NCI-H748 (cell line): ENCODE results near the gene ASCC2.
A peak's percentile ranks its signal among the peaks of the same experiment; 100 is the strongest.
"Not testable (repeated sequence)": the region's sequence is repeated elsewhere in the genome, so short reads cannot be mapped to it uniquely, and the experiment has no call there.

ENCODE experiments used
- DNase-seq: peaks from one replicate; lab custom pipeline; 2025; ENCODE audit not compliant: unreplicated experiment; lab: John Stamatoyannopoulos, UW

The ASCC2 gene, protein sequence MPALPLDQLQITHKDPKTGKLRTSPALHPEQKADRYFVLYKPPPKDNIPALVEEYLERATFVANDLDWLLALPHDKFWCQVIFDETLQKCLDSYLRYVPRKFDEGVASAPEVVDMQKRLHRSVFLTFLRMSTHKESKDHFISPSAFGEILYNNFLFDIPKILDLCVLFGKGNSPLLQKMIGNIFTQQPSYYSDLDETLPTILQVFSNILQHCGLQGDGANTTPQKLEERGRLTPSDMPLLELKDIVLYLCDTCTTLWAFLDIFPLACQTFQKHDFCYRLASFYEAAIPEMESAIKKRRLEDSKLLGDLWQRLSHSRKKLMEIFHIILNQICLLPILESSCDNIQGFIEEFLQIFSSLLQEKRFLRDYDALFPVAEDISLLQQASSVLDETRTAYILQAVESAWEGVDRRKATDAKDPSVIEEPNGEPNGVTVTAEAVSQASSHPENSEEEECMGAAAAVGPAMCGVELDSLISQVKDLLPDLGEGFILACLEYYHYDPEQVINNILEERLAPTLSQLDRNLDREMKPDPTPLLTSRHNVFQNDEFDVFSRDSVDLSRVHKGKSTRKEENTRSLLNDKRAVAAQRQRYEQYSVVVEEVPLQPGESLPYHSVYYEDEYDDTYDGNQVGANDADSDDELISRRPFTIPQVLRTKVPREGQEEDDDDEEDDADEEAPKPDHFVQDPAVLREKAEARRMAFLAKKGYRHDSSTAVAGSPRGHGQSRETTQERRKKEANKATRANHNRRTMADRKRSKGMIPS

DNA sequence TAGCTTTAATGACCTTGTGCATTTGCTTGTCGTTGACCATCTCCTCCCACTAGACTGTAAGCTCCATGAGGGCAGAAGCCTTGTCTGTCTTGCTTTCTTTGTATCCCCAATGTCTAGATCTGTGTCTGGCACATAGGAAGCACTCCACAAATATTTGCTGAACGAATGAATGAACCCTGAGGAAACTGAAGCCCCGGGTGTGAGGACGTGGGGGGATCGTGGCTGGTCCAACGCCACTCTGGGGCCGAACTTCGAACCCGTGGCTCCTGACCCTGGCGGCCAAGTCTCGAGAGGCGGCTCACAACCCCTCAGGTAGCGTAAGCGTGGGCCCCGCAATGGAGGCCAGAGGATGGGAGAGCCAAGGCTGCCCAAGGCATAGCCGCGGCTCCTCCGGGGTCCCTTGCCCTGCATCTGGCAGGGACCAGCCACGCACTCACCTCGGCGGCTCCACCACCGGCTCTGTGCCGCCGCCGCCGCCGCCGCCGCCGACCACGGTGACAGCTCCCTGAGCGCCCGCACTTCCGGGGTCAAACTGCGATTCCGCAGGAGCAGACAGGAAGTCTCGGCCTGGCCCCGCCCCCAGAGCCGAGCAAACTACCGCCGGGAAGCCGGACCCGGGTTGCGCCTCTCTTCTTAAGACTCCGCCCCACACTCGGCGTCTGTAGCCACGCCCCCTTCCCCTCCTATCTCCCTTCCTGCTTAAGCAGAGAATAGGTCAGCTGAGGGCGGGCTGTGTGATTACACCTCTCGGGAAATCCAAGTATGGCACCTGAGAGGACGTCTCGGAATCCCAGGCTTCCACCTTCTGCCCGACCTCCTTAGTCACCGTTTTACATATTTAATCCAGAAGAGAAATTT, at the start of gene ASCC2:
ASCC2 (minus strand) TSS at position 534 of the 858 bp plus-strand sequence. CDS start 5,949 bp downstream, outside the sequence.
- peak; percentile 97 for DNase-seq

DNA sequence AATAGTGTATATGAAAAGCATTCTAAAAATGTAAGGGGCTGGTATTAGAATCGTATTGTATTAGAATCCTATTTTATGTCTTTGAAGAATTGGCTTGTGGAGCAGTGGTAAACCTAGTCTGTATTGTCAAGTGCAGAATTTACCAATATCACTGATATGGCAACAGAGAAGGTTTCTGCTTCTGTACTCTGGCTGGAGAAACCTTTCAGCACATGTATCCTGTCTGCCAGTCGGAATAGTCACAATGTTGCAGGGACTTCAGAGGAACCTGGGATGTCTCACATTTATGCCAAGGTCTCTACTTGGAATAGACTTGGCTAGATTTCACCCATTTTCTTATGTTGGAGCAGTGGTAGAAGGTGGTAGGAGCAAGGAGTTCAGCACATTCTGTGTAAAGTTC, 49.3 kb upstream of the ASCC2 start:
- no peak for DNase-seq

DNA sequence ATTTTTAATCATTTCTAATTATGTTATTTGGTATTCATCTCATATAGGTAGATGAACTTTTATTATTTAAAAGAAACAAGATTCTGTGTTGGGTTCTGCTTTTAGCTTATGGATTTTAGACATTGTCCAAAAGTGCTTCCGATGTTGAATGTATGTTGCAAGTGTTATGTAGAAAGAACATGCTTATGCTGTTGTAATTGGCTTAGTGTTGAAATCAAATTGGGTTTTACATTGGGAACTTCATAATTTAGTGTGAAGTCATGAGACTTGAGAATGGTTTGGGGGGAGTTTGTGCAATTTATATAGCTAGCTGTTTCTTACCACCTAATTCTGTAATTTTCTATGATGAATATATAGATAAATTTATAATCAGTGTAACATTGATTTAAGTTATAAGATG, 48.5 kb upstream of the ASCC2 start:
- no peak for DNase-seq

DNA sequence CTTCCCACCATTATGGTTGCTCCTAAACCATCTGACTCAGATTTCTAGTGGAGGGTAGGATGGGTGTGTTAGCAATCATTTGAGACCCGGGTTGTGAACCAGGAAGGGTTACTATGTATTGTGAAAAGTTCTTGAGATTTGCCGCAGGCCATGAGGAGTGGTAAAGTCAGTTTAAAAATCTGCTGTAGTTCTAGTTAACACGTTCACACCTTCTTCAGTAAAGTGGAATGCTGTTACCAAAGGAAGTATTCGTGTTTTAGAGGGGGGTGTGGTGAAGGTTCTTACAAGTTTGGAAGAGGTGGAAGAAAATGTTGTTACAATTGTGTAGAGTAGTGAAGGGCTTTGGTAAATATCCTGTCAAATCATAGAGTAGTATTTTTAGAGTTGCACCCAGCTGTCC, 47.5 kb upstream of the ASCC2 start:
- DNase-seq, result no peak

DNA sequence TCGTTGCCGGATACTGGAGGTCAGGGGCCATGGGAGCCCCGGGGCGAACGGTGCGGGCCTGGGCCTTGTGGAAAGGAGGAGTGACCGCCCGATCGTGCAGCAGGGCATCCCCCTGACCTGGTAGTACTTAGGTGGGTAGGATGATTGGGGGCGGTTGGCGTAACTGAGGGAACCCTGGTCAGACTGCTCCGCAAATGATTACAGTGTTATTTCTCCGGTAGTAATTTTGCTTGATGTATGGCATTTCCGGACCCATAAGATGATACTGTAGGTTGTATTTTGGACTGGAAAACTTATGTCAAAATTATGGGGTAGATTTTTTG, 45.7 kb upstream of the ASCC2 start:
- no peak for DNase-seq

DNA sequence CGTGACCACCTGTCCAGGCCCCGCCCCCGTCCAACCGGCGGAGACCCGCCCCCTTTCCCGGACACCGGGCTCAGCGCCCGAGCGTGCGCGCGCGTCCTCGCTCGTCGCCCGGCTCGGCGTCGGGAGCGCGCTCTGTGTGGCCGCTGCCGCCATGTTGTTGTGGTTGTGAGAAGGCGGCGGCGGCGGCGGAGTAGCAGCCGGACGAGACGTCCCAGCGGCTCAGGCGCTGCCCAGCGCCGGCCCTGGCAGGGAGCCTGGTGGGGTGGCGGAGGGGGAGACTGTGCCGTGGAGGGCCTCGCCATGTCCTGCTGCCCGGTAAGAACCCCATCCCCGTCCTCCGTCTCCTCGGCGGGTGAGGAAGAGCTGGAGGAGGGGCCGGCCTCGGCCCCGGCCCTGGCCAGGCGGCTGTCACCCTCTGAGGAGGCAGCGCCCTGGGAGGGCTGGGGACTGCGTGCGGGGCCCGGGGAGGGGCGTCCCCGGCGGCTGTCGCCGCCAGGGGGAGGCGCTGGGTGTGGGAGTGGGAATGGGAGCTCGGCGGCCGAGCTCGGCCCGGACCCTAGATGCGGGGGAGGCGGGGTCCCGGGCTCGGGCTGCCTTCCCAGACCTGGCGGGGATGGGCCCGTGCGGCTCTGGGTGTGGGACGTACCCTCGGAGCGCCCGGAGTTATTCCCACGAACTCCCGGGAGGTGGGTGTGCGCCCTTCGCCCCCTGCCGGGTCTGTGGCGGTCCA, 45.1 kb upstream of the ASCC2 start, which contains the start of gene MTMR3:
MTMR3 (plus strand) TSS at position 130 of the 730 bp plus-strand sequence. CDS start 87,886 bp downstream, outside the sequence.
- peak; percentile 85 for DNase-seq

DNA sequence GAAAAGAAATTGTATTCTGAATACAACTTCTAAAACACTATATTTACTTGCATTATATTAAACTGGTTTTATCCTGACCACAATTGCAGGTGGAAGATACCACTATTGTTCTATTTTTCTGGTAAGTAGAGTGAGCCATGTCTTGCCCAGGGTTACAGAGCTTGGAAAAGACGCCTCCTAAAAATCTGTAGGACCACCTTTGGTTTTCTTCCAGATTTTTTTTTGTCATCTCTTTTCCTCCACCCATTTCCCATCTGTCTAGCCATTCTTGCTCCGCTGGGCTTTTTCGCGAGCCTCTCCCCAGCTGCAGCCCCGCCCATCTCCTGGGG, 44.6 kb upstream of the ASCC2 start:
- DNase-seq, result no peak

DNA sequence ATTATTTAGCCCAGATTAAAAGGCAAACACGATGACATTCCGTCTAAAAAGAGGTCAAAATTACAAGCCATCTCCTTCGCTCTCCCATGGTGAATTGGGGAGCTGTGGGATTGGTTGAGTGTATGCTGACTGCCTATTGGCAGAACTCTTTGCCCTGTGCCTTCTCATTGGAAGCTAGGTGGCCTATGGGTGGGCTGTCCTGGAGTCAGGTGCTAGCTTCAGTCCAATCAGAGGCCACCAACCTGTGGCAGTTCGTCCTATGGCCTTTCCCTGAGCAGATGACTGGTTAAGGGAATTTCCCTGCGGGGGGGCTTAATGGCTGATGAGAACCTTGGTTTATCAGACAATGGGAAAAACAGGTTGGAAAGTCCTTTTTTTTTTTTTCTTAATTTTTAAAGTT, 41.7 kb upstream of the ASCC2 start:
- DNase-seq, result no peak

DNA sequence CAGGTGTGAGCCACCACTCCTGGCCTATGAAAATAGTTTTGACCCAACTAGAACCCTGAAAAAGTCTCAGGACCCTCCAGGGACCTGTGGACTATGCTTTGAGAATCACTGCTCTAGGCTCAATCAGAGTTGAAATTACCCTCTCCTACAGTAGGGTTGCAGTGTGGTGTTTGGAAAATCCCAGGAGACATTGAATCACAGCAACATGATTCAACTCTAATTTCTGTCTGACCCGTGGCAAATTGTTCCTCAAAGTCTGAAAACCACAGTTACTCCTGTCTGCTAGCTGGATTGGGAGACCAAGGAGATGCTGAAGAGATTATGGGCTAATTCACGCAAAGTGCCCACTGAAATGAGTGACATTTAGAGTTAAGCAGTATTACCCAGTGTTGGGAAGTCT, 39.5 kb upstream of the ASCC2 start:
- DNase-seq, result no peak

DNA sequence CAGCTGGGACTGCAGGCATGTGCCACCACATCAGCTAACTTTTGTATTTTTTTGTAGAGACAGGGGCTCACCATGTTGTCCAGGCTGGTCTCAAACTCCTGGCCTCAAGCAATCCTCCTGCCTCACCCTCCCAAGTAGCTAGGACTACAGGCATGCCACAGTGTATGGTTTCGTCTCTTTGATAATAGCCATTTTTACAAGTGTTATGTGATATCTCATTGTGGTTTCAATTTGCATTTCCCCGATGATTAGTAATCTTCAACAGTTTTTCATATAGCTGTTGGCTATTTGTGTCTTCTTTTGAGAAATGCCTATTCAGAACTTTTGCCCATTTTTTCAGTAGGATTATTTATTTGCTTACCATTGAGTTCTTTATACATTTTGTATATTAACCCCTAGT, 35.9 kb upstream of the ASCC2 start:
- DNase-seq, result no peak

DNA sequence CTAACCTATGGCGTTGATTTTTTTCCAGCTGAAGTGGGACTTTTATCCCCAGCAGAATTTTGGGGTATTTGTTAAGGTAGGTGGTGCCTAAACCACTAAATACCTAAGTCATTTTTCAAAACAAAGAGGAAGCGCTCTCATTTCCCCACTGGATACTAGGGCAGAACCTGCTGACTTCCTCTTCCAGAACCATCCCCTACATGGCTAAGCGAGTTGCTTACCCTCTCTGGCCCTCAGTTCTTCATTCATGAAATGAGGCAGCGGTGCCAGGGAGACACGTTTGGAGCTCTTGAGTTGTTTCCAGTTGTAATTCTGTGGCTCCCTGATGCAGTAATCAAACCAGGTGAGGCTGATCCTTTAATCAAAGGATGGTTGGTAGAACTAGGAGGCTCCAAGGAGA, 34.9 kb upstream of the ASCC2 start:
- DNase-seq, result no peak

DNA sequence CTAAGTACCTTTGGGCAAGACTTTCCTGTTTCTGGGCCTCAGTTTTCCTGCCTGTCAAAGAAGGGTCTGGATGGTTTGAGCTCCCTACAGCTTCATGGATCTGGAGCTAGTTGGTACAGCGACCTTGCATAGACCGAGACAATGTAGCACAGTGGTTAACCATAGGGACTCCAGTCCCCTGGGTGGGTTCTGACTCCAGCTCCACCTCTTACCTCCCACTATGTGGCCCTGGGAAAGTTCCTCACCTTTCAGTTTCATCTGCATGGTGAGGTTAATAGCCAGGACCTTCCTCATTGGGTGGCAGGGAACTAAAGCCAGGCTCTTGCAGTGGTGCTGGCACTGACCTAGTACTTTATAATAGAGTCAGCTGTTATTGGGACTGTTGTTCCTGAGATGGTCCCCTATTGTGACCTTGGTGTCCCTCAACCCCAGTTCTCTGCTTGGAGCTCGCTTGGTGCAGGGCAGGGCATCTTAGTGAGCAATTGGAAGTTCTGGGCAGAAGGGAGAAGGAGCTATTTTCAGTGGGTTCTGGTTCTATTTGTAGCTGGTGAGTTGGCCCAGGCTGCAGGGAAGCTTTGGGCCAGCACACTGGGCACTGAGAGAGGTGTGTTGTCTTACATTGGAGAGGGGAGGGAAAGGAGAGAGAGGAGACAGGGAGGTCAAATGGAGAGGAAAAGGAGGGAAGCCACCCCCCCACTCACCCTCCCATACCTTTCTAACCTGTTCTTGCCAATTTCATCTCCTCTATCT, 34.2 kb upstream of the ASCC2 start:
- no peak for DNase-seq

DNA sequence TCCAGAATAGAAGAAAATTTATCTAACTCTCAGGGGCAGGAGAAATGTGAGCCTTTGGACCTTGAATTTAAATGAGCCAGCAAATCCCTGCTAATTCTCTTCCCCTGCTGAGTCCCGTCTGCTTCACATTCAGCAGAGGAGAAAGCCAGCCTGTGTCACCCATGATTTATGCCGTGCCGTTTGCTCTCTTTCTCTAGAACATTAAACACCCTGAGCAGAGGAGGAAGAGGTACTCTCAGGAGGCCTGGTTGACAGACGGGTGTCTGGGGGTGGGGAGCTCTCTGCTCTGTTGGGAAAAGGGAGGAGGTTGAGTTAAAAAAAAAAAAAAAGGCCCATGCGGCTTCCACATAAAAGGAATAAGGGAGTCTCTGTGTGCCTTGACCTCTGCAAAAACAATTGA, 33.6 kb upstream of the ASCC2 start:
- no peak for DNase-seq

DNA sequence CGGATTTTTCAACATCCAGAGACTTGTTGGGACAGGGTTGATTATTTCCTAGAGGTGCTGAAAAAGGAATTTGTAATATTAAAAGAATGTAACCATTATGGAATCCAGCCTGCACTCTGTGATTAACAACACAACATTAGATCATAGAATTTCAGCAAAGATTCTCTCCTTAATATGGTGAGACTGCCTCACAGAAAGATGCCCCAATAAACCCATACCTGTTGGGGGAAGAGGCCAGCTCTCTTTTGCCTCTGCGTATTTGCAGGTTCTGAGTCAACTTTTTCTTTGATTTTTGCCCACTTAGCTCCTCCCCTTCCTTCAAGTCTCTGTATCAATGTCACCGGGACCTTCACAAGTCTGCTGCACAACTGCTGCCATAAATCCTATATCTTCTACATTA, 32.5 kb upstream of the ASCC2 start:
- no peak for DNase-seq

DNA sequence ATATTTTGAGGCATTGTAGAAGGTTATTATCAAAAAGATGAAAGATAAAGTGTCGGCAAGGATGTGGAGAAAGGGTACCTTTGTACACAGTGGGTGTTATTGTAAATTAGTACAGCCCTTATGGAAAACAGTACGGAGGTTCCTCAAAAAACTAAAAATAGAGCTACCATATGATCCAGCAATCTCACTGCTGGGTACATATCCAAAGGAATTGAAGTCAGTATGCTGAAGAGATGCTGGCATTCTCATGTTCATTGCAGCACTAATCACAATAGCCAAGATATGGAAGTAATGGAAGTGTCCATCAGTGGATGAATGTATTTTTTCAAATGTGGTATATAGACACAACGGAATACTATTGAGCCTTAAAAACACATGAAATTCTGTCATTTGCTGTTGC, 29.8 kb upstream of the ASCC2 start:
- DNase-seq, result no peak

DNA sequence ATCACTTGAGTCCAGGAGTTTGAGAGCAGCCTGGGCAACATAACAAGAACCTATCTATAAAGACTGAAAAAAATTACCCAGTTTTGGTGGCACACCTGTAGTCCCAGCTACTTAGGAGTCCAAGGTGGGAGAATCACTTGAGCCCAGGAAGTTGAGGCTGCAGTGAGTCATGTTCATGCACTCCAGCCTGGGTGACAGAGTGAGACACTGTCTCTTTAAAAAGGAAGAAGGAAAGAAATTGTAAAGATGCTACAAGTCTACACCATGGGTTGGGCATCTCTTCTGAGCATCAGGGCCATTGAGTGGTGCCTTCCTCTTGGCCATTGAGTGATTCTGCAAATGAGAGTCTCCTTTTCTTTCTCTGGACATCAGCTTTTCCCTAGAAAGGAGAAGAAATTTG, 29.2 kb upstream of the ASCC2 start:
- no peak for DNase-seq

DNA sequence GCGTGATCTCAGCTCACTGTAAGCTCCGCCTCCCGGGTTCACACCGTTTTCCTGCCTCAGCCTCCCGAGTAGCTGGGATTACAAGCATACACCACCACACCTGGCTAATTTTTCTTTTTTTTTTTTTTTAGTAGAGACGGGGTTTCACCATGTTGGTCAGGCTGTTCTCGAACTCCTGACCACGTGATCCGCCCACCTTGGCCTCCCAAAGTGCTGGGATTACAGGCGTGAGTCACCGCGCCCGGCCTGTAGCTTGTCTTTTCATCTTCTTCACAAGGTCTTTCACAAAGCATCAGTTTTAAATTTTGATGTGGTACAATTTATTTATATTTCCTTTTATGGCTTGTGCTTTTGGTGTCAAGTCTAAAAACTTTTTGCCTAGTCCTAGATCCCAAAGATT, 27.5 kb upstream of the ASCC2 start:
- DNase-seq, result not testable (repeated sequence)

DNA sequence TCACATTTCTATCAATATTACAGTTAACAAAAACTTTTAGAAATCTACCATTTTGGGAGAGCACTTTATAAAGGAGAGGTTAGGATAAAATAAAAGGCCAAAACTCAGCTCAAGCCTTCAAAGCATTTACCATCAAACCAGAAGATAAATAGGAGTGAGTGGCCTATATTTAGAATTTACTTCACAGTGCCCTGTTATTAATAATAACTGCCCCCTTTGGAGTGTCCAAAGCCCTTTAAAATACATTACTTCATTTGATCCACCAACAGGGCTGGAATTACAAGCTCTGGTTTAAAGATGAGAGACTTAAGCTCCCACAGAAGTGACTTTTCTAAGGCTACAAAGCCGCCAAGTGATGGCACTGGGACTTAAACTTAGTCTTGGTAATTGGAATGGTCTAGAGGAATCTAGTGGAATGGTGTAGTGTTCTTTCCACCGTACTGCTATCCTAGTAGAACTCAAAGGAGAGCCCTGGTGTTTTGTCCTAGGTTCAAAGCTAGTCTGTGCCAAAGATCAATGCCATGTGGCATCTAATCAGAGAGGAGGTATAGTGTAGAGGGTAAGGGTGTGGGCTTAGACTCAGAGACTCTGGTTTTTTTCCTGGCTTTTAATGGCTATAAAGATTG, 23.7 kb upstream of the ASCC2 start:
- no peak for DNase-seq

DNA sequence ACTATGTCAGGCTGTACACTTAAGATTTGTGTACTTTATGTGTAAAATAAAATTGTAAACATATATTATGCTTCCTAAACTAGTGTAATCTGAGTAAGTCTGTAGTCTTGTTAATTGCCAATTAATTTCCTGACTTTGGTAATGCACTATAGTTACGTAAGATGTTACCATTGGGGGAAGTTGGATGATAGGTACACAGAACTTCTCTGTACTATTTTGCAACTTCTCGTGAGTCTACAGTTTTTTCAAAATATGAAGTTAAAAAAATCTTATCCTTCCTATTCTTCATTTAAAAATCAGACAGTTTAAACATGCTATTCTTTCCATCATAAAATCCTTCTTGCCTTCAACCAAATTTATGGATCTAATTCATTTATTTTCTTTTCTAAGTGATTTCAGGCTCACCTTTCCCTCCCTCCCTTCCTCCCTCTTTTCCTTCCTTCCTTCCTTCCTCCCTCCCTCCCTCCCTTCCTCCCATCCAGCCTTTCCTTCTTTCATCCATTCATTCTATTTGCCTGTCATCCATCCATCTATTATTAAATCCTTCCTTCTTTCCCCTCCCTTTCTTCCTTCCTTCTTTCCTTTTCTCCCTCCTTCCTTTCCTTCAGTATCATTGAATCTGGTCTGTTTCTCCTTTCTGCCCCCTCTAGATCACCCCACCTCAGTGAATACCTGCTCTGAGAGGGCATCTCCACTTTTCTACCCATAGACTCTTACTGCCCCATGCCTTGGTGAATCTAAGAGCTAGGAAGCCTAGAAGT, 22.1 kb upstream of the ASCC2 start:
- DNase-seq, result no peak
